ENCODE measurements around the gene PPP3CA.

Gene PPP3CA

DNA sequence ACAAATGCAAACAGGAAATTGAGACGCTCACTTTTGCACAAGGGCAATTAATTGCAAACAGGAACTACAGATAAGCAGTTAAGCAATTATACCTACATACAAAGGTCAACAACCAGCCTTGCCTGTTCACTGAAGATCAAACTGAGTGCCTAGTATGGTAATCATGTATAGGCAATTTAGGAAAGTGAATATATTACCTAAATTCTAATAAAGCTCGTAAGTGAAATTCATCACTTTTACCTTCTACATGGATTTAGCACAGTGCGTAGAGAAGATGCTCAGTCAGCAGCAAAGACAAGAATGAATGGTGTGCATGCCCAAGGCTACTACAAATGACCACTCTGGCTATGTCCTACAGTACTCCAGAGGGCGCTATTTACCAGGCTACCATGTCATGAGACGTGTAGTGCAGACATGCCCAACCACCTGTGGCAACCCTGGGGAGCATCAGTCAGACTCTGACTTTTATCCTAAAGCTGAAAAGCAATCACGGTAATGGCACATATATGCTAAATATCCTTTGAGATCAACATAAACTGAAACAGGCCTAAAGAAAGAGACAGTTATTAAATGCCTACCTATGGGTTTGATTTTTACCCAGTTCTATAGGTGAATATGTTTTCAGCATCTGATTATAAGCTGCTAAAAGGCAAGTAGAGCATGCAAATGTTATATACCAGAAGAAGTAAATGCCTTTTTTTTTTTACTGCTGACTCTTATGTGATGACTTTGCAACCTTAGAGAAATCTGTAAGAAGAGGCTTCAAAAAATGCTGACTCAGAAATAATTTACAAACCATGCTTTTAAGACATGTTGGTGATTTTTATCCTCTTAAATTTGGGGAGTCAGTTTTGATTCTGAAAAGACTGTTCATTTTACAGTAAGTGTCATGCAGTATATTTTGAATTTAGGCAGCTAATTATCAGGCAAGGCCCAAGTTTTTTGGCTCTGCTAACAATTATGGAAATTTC is 178.0 kb downstream of the PPP3CA start:
- DNase-seq: peak; percentile 79

DNA sequence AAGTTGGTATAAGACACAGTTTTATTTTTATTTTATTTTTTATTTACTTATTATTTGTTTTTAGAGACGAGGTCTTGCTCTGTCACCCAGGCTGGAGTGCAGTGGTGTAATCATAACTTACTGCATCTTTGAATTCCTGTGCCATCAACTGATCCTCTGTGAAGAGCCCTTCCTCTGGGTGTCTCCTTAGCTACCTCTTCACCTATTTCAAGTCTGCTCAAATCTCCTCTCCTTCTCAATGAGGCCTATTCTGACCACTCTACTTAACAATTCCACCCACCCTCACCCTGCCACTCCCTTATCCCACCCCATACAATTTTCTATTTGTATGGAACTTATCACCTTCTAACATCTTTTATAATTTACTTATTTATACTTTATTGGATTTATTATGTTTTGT is 183.4 kb downstream of the PPP3CA start:
- no peak for DNase-seq

DNA sequence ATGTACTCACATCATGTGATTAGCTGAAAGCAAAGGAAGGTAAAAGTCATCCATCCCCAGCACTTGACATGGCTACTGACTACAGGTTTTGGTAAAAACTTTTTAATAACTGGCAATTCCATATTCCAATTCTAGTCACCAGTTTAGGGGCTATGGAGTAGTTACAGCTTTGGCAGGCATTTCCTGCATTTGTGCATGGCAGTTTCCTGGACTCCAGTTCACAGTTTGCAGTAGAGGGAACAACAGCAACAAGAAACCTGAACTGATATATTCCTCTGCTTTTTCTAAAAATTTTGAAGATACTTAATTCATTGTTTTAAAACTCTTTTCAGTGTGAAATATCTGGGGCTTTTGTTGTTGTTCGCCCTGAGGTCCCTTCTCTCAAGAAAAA is 184.3 kb downstream of the PPP3CA start:
- DNase-seq: no peak

DNA sequence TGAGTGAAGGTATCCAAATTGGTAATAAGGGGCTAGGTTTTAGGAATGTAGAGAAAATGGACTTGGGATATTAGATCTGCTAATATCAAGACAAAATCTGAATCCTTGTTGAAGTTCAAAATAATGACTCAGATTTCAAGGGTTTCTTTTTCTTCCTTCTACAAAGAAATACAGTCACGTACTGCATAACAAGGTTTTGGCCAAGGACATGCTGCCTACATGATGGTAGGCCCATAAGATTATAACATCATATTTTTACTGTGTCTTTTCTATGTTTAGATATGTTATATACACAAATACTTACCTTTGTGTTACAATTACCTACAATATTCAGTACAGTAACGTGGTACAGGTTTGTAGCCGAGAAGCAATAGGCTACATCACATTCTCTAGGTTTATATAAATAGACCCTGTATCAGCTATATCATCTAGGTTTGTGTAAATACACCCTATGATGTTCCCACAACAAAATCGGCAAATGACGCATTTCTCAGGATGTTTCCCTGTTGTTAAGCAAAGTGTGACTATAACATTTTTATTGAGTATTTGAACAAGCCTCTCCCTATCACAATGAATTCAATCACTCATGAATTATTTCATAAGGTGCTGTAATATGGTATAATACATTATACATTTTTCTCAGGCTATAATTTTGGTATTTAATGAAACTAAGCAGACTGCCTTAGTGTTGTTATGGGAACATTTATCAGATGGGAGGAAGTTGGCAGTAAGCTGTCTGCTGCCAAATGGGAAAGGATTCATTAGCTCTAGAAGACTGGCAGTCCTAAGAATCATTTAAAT is 186.3 kb downstream of the PPP3CA start:
- no peak for DNase-seq

DNA sequence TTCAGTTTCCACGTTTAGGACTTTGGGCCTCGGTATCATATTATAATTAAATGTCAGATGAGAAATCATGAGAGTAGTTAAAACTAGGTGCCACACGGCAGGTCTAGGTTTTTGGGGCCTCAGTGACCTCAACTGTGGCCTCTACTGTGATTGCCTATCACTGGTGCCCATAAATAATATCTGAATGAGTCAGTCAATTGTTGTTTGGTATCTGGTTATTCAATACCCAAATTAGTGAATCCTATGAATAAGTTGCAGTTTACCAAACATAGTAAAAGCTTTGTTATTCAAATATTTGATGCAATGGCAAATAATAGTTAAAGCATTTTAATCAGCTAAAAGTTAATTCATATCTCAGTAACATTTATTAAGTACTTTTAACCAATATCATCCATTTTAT is 188.8 kb downstream of the PPP3CA start:
- no peak for DNase-seq

DNA sequence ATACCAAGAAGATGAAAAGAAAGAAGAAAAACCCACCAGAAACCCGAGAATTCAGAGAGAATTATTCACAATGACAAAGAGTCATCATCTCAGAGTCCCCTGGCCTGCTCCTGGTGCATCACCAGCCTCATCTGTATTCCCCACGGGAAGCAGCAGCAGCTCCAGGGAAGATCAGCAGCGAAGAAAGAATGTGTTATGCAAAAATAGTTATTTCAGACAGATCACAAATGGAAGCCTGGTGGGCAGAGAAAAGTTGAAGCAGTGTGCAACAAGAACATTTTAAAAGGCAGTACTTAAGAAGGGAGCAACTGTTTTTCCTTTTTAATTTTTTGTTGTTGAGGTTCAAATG is 189.2 kb downstream of the PPP3CA start:
- no peak for DNase-seq

DNA sequence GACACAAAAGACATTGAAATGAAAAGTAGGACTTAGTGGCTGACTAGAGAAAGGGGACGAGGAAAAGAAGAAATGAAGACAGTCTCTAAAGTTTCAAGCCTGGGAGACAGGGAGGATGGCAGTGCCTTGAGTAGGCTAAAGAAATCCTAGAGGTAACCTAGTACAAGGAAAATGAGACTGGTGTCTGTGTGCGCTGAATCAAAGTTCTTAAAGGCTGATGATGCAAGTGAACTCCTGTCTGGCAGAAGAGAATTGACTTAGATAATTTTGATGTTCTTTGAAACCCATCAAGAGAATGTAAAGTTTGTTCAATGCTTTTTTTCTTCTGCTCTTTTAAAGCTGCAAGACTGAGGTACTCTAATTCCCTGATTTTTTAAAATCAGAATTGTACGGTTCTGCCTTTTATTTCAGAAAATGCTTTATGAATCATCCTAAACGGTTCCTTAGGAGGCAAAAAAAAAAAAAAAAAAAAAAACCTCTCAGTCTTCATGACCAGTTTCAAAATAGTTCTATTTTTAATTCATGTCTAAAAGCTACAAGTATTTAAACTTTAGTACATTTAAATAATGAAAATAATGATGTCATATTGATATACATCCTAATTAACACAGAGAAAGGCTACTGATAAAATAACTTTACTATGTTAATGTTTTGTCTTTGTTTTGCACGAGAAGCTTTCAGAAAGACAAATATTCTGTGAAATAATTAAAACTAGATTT is 189.8 kb downstream of the PPP3CA start:
- DNase-seq: no peak

DNA sequence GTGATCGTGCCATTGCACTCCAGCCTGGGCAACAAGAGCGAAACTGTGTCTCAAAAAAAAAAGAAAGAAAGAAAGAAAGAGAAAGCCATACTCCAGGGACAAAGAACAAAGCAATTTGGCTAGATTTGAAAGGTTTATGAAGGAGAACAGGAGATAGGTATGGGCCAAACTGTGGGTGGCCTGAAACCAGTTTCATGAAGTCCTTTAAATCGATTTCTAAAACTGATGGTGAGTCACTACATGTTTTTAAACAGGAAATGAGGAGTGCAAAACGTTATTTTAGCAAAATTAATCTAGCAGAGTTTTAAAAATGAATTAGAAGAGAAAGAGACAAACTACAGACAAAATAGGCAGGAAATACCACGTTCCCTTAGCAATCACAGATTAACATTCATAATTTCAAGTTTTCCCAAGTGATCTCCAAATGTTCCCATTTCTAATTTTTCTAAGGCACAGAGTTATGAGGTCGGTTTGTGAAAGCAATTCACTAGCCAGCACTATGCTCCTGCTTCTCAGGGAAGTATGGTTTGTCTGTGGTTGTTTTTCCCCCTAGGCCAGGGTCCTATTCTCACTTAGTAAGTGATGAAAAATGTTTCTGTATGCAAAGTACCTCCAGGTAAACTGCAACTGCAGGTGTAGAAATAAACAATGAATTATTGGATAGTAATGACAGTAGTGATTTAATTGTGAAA is 190.6 kb downstream of the PPP3CA start:
- DNase-seq: no peak

DNA sequence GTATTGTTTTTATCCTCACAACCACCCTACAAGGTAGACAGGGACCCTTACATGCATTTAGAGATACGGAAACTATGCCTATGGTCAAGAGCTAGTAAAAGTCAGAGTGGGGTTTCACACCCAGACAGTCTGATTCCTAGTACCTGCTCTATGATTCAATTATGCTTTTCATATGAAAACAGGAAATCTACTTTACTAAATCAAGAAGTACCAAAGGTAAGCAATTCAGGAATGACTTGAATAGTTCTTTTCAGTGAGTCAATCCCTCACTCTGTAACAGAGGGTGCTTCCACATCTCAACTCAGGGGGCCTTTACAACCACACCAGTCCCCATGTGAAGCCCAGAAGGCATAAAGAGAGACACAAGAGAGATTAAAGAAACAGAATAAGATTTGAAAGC is 191.4 kb downstream of the PPP3CA start:
- DNase-seq: no peak

DNA sequence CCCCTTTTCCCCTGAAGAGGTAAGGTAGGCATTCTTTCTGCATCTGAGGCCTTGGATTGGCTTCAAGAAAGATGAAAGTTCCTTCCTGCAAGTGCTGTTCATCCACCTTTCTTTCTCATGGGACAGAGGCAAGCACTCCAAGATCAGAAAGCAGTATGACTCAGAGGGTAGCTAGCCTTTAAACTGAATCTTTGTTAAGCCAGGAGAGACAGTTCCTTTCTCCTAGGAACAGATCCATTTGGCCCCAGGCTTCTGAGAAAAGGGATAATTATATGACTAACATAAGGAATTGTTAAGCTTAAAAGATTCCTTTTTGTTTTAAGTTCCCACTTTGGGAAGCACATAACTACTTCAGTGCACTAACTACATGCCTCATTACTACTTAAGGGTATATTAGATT is 192.0 kb downstream of the PPP3CA start:
- DNase-seq: no peak

DNA sequence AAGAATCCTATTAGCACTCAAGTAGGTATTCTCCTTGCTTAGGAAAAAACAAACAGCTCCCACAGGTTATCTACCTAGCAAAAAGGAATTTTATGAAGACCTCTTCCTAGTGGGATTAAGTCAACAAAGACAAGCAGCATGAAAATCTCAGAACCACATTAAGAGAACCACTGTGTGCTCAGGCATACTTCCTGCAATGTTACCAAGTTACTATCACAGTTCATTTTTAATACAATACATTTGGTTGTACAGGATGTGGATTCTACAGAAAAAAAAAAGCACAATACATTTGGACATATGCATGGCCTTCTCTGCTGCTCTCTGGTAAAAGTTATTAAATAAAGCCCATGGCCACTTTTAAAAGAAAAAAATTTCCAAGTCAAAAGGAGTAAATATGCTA is 193.7 kb downstream of the PPP3CA start:
- no peak for DNase-seq

DNA sequence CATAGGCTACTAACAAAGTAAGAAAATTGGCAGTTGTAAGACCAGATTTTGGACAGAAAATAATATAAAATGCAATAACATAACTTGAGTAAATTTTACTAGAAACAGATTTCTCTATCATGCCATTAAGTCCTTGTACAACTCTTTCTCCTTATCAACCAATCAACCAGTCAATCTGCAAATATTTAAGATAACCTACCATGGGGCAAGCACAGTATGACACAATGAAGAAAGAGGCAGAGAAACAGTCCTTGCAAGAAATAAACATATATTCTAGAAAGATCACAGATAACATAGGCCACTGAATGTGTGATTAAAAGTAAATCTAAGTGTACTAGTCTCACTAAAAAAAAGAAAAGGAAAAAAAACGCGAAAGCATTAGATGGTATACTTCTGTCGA is 194.8 kb downstream of the PPP3CA start:
- DNase-seq: no peak

DNA sequence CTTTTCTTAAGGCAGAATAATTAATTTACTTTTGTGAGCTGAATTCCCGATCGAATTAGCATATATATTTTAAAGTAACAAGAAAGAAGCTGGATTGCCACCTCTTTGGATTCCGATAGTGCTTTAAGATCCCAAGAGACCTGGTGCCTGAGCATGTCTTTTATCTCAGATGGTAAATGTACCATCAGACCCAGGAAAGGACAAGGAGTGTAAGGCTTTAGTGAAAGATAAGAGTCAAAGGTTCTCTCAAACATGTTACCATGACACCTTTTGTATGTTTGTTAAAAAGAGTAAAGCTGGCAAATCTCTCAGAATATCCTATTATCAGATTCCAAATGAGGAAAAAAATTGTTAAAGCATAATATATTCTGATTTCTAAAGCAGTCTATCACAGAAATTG is 198.8 kb downstream of the PPP3CA start:
- DNase-seq: no peak

DNA sequence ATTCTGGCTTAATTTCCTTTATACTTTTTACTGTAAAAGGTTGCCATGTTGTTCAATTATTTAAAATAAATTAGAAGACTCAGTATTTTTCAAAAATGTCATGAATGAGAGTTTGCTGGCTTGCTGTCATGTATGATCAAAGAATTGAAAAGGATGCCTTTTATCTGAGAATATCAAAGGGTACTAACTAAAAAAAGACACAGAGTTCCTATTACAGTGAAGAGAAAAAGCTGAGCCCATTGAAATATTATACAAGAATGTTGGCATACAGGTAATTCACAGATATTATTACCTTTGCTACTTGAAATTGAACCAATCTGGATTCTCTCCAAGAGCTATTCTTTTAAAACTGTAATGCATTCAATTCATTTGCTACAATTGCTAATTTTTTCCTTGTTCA is 200.0 kb downstream of the PPP3CA start:
- DNase-seq: no peak

DNA sequence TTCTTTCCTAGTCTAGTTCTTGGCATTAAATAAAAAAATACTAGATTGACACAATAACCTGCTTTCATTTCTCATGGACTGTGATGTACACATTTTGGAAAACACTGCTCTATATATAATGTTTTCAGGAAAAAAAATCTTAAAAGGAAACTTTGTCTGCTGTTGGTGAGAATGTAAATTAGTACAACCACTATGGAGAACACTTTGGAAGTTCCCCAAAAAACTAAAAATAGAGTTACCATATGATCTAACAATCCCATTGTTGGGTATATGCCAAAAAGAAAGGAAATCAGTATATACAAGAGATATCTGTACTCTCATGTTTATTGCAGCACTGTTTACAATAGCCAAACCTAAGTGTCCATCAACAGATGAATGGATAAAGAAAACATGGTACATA is 202.3 kb downstream of the PPP3CA start:
- DNase-seq: peak; percentile 80

DNA sequence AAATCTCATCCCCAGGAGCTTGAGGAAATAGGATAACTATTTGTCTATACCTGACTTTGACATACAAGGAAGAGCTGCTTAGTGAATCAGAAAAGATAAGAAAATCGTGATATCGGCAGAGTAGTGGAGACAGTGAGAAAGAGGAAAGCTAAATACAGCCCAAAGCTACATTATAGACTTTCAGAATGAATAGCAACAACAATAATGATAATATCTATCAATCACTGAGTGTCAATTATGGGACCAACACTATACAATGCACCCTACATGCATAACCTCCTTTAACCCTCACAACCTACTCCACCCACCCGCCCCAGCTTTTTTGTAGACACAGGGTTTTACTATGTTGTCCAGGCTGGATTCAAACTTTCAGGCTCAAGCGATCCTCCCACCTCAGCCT is 205.1 kb downstream of the PPP3CA start:
- DNase-seq: no peak

DNA sequence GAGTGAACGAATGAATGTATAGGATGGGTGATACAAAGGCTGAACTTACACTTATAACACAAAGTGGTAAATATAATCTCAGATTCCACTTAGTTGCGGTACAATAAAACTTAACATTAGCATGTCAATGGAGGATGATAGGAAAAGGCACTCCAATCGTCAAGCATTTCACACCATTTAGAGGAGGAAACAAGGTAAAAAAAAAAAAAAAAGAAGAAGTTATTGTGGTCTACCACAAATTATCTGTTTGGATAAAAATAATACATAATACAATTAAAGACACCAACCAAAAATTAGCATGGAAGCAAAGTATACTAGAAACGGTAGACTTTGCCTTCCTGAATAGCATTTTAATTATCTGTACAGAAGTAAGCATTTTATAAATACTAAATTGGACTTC is 205.5 kb downstream of the PPP3CA start:
- DNase-seq: no peak

DNA sequence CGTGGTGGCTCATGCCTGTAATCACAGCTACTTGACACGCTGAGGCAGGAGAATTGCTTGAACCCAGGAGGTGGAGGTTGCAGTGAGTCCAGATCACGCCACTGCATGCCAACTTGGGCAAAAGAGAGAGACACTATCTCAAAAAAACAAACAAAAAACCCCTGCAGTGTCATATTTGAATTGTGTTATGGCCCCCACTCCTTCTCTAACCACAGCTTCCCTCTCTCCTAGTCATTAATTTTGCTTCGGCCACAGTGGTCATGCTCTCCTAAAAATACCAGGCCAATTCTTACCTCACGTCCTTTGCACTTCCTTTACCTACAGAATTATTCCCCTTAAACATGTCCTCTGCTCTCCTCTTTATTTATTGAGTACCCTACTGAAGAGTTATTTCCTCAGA is 206.1 kb downstream of the PPP3CA start:
- DNase-seq: peak; percentile 41

DNA sequence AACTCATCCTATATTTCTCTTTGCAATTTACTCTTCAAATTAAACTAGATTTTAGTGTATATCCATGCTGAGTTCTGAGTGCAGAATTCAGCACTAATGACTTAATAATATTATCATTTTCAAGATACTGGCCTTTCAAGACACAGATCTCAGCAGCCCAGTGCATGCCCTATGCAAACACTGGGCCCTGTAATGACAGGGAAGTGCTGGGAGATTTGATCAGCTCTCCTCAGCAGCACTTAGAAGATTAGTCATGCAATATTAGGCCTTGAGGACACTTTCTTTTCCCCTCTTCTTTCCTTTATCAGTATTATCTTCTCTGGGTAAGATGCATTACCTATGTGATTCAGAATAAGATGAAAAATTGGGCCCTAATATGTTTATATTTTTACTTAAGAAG is 207.1 kb downstream of the PPP3CA start:
- peak; percentile 32 for DNase-seq

DNA sequence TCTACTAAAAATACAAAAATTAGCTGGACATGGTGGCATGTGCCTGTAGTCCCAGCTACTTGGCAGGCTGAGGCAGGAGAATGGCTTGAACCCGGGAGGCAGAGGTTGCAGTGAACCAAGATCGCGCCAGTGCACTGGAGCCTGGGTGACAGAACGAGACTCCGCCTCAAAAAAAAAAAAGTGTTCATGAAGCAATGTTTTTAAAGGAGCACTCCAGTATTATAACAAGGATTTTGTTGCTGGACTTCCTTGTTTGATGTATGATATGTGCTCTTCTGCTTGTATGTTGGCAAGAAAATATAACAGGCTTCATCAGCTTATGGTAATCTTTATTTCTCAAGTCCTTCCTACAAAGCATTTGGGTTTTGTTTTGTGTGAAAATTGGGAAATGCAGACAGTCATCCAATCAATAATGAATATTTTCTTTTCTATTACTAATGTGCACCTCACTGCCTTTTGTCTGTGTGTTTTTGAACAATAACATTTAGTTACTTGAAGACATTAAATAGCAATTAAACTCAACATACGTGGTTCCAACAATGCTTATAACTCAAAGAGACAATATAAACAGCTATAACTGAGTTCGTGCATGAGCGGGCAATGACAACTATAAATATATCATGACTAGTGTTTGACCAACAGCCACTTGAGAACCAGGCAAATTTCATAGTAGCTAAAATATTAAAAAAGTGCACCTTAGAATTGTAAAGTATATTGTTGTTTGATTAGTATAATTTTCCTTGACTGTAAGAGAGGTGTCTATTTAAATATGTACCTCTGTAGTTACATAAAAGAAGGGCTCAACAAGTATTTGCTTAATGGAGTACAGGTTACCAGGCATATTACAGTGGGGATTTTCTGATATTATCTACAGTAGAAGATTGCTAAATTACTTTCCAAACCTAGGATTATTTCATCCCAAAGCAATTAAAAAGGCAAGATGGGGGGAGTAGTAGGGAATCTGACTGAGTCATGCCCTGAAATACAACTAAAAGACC is 210.7 kb downstream of the PPP3CA start:
- no peak for DNase-seq

DNA sequence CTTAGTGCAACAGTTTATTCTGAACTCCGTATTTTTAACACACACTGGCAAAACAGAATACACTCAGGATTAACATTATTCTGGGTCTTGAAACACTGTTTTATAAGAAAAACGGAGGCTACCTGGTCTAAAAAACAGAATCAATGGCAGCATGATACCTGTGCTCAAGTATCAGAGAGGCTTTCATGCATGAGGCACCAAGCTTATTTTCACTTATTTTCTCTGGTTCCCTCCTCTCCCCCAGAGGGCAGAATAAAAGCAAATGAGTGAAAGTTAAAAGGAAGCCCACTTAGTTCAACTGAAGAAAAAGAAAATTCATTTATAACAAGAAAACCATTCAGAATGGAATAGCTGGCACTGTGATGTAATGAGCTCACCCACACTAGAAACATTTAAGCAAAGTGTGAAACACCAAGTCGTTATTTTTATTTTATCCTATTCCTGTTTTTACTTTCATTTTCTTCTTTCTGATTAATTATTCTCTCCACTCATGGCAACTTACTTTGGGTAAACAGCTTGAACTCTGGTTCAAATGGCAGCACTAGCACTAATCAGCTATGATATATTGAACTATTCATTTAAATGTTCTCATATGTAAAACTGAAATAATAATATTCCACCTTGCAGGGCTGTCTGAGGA is 211.8 kb downstream of the PPP3CA start:
- peak; percentile 41 for DNase-seq
